DMS153 treated with DMSO at 0.1 percent for 48 hours (cell line): ENCODE measurements around the gene PDE7B.

Experiments used
- DNase-seq: peaks from one replicate; lab custom pipeline; 2025; ENCODE audit not compliant: unreplicated experiment; lab: John Stamatoyannopoulos, UW

Gene PDE7B

GRCh38 chr6:136022224-136022874 lies 170.8 kb downstream of the PDE7B start:
- no peak for DNase-seq

GRCh38 chr6:136024711-136025110 lies 173.2 kb downstream of the PDE7B start:
- no peak for DNase-seq

- no peak for DNase-seq
These were observed 174.2 kb downstream of the PDE7B start for GRCh38 chr6:136025736-136026135.

GRCh38 chr6:136030131-136030530 lies 178.6 kb downstream of the PDE7B start:
- DNase-seq: no peak

DNA sequence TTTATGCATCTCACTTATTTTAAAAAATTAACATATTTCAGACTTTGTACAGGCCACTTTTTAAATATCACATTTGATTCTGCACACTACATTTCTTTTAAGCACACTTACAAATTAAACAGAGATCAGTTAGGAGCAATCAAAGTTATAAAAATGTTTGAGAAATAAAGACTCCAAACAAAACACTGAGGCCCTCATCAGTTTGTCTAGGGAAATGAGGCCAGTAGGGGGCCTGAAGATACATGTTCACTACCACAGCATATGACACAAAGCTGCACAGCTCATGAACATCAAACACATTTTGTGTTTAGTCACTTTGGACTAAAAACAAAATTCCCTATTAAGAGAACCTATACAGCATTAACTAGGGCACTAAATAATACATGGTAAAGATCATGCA lies 180.5 kb downstream of the PDE7B start:
- DNase-seq: peak; percentile 4

DNA sequence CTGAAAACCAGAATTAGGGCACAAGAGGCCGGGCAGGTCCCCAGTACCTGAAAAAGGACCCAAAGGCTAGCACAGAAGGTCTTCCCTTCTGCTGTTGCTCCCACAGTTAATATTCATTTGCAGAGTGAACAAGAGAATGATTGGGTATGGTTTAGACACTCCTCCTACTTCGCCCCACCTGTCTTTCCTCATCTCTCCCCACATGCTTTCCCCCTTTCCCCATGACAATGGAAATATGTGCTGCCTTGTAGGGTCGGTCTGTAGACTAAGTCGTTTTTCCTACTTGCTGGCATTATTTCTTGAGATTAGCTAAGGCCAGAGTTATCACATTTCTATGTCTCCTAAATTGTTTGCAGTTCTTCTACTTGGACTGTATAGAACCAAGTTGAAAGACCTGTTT lies 181.9 kb downstream of the PDE7B start:
- DNase-seq: no peak

DNA sequence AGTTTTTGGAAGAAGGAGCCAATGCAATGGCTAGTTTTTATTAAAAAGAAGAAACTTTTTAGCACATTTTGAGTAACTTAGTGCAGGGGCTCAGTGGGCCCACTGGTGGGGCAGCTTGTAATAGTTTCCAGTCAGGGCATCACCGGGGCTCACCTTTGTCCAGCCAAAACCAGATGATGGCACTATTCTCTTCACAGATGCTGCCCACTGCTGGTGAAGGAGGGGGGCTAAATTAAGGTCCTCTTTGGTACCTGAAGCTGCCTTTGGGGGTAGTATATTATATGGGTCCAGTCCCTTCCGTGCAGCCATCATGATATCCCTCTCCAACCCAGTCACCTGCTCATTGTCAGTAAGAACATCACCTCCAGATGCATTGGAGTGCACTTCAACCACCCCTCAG lies 182.9 kb downstream of the PDE7B start:
- no peak for DNase-seq

DNA sequence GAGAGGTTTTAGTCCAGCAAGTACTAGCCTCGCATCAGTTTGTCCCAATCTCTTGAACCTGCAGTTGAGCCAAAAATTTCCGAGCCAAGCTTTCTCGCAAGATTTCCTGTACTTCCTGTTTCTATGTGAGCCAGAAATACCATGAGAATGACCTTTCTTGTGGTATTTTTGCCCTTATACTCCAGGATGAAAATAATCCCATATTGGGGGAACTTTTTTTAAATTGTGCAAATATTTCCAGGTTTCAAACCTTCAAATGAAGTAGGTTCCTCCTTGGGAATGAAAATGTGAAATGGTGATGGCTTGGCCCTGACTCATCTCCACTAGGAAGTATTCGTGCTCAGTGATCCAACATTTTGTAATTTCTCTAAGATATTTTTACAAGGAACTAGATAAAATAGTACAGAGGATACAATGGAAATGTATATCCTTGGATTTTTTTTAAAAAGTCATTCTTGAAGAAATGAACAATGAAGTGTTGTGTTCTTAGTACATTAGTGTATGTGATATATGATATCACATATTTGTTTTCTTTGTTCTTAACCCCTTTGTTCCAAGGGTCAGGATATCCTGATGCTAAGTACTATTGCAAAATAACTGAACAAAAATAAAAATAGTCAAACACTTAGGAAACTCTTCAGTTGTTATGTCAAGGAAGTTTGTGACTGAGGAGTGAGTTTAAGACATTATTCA lies 184.0 kb downstream of the PDE7B start:
- DNase-seq: no peak

GRCh38 chr6:136036071-136036380 lies 184.5 kb downstream of the PDE7B start:
- no peak for DNase-seq

- no peak for DNase-seq
These were observed 185.1 kb downstream of the PDE7B start for GRCh38 chr6:136036601-136037000.

- DNase-seq: no peak
These were observed 185.9 kb downstream of the PDE7B start for GRCh38 chr6:136037242-136037875.

DNA sequence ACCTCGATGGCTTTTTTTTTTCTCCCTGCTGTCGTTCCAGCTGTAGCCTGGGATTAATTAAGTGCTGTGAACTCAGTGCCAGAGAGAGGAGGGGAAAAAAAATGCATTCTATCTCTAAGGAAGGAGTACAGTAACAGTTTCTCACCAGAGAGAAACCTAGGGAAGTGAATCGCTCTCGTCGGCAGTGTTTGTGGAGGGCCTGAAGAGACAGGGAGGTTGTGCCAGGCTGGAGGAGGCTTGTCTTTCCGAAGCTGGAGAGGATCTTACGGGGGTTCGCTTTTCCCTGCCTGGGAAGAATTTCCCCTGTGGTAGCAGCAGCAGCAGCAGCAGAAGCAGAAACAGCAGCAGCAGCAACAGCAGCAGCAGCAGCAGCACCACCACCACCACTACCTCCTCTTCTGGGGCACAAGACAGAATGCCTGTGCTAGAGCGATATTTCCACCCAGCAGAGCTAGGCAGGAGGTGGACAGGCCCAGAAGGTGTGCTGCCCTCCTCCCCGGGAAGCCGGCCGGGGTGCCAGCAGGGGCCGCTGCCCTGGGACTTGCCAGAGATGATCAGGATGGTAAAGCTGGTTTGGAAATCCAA lies 186.5 kb downstream of the PDE7B start:
- DNase-seq: no peak

DNA sequence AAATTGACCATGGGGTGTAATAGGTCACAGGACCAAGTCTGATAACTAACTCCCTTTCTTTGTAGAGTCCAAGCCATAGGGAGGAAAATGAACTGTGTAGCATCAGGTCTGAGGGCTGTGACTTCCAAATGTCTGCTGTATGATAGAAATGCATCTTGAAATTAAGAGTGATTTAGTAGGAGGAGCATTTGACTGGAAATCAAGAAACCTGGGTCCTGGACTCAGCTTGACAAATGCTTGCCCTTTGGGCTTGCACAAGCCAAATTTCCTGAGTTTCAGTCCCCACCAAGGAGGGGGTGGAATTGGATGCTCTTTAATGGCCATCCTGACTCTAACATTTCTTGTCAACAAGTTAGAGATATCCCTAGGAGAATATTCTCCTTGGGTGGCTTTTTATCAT lies 187.0 kb downstream of the PDE7B start:
- no peak for DNase-seq

GRCh38 chr6:136039185-136039584 lies 187.7 kb downstream of the PDE7B start:
- no peak for DNase-seq

- DNase-seq: no peak
These were observed 199.0 kb downstream of the PDE7B start for GRCh38 chr6:136050475-136050874.

DNA sequence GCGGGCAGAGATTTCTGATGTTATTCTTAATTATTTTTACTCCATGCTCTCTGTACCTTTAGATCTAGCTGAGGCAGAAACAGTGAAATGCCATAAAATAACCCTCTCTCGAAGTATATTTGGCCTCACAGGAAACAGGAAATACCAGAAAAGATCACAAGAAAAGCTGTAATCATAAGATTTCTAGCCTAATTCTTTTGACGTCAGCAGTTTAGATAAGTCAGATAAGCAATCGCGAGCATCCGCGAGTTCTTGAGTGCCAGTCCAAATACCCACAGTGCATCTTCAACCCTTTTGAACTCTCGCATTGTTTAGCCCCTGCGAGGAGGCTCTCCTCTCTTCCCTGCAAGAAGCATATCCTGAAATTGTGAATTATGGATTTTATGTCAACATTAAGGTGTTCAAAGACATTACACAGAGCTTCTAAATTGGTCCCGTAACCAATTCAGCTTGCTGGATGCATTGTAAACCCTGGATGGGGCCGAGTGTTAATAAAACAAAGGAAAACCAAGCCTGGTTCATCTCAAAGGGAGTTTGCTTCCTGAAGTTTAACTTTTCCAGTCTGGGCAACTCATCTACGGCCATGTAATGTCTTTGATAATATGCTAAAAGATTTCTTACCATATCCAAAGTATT lies 199.8 kb downstream of the PDE7B start:
- no peak for DNase-seq

DNA sequence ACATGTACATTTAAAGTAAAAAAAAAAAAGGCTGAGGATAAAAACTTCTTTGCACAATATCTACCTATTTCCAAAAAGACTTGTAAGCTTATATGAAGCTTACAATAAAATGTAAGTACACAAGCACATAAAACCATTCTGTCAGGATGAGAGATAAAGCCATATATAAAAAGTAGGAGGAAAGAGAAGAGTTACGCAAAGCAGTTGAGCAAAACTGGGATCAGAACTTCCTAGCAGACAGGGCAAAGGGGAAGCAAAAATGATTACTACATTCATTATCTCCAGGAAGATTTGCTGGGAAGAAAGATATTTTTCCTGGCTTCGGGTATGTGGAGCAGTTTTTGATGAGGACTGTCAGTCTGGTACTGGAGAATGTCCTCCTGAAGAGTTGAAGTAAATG lies 200.5 kb downstream of the PDE7B start:
- DNase-seq: no peak

- DNase-seq: no peak
These were observed 207.4 kb downstream of the PDE7B start for GRCh38 chr6:136058852-136059251.

DNA sequence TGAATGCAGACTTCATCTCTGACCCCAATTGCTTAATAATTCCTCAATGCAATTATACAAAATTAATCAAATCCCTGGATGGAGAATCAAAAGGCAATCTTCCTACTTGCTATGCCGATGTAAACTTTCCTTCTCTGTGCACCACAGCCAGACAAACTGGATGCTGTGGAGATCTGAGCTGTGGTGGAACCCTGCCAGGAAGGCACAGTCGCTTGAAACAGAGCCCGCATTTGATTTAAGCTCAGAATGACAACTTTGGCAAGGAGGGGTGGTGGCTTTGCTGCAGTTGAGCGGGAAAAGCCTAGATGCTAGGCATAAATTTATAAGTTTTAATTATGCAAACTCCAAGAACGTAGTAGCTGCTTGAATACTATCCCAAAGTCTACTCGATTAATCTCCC lies 207.8 kb downstream of the PDE7B start:
- no peak for DNase-seq

DNA sequence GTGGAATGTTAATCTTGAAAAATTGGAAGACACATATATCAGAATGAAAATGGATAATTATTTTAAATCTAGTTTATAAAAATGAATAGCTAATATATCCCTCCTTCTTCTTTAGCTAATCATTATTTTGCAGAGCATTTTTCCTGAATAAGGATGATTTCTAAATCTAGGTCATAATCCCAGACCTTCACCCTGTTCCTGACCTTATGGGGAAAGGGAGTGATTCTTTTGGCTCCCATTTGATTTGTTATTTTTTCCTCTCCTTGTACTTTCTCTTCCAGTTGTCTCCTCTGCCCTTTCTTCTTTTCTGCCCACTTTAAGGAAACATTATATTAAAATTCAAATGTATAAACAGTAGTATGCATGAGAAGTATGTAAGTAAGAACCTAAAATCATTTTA lies 208.6 kb downstream of the PDE7B start:
- DNase-seq: no peak

- DNase-seq: no peak
These were observed 209.3 kb downstream of the PDE7B start for GRCh38 chr6:136060759-136061158.

GRCh38 chr6:136061701-136062100 lies 210.2 kb downstream of the PDE7B start:
- DNase-seq: no peak
